ENCODE data around the gene NENF. TPM values are rescaled to one million over a fixed set of nuclear protein-coding genes. Genes with fewer than 3 reads are reported as not detected.

NENF gene
- total and polyA plus RNA-seq, 4 donors: 6.6 to 44.3 (median 16.0) TPM

DNA sequence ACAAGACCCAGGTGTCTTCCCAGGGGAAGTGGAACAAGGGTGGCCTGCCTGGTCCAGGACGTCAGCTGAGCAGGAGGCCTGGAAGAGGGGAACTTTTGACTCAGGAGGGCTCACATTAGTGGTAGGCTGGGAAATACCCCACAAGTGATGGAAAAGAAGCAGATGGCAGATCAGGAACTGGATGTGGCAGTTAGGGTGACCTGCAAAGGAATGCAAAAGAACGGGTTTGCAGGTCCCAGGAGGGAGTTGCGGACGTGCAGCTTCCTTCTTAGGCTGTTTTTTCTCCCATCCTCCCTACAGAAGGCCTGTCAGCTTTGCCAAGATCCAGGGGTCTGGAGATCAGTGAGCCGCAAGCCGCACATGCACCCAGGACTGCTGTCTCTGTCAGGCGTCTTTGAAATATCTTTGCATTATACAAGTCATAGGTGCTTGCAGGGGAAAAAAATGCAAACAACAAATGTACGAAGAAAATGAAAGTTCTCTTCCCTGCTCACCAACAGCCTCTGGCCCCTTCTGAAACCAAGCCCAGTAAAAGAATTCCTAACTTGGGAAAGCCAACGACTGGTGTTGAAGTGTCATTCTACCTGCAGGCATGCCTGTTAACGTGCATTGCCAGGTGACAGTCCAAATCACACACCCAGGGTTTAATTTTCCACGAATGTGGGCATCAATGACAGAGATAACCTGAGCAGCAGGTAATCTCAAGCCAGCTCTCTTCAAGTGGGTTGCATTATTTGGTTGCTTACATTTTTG lies 34.4 kb downstream of the NENF start:
- H3K27ac ChIP-seq (ENCODE audit: low read depth in 1 of 2, low read length in 2 of 2): no peak overlapping the region
- H3K4me3 ChIP-seq (ENCODE audit: low read depth in 1 of 3, low read length in 3 of 3): no peak overlapping the region
- H3K9me3 ChIP-seq (ENCODE audit: control insufficient read depth in 4 of 4, low read length in 3 of 4): no peaks in the 10 kb centered on the region
- H3K9ac ChIP-seq (ENCODE audit: low read depth in 1 of 2, low read length in 2 of 2): no peak overlapping the region
- H3K27me3 ChIP-seq (ENCODE audit: control insufficient read depth in 4 of 4, insufficient read depth in 4 of 4, low read length in 3 of 4): no peaks in the 10 kb centered on the region
- DNase-seq (ENCODE audit: low spot score): no peak
- no peak for TF ChIP-seq HNF4A (conservative IDR thresholded peaks at IDR 0.05)
- TF ChIP-seq, protein P1, sequence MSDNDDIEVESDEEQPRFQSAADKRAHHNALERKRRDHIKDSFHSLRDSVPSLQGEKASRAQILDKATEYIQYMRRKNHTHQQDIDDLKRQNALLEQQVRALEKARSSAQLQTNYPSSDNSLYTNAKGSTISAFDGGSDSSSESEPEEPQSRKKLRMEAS (IDR thresholded peaks at IDR 0.05): no peak
- TF ChIP-seq RAD21 (IDR thresholded peaks at IDR 0.05): no peak
- 83% methylated on average over 11 of the region's 11 CpGs for WGBS
- H3K36me3 ChIP-seq (ENCODE audit: control insufficient read depth in 4 of 4, insufficient read depth in 3 of 4, low read depth in 1 of 4, low read length in 3 of 4): no peaks in the 10 kb centered on the region
- no peaks in the 10 kb centered on the region for H3K4me1 ChIP-seq (ENCODE audit: control insufficient read depth in 4 of 4, insufficient read depth in 4 of 4, low read length in 3 of 4)

DNA sequence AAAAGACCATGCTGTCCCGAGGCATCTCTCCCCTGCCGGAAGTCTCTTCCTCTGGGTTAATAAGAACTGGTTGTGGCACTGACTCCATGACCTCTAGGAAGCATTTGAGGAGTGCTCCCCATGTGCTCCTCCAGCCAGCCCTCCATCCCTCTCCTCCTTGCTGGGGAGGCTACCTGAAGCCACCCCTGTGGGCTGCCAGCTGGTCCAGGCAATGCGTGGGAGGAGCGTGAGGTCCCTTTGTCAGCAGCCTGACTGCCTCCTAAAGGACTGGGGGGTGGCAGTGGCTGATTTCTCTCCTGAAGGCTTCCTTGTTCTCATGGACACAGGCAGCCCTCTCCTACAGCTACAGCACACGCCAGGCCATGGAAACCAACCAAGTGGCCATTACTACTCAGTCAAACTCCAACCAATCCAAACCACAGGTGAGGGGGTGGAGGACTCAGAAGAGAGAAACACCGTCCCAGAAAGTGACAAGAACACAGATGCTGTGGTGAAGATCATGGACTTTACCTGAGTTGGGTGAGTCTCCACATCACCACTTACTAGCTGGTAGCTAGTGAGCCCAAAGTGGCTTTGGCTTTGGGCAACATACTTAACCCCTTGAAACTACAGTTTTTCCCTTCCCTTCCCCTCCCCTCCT lies 35.2 kb downstream of the NENF start:
- TF ChIP-seq, protein P2, sequence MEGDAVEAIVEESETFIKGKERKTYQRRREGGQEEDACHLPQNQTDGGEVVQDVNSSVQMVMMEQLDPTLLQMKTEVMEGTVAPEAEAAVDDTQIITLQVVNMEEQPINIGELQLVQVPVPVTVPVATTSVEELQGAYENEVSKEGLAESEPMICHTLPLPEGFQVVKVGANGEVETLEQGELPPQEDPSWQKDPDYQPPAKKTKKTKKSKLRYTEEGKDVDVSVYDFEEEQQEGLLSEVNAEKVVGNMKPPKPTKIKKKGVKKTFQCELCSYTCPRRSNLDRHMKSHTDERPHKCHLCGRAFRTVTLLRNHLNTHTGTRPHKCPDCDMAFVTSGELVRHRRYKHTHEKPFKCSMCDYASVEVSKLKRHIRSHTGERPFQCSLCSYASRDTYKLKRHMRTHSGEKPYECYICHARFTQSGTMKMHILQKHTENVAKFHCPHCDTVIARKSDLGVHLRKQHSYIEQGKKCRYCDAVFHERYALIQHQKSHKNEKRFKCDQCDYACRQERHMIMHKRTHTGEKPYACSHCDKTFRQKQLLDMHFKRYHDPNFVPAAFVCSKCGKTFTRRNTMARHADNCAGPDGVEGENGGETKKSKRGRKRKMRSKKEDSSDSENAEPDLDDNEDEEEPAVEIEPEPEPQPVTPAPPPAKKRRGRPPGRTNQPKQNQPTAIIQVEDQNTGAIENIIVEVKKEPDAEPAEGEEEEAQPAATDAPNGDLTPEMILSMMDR (IDR thresholded peaks at IDR 0.05; ENCODE audit: low read depth, low read length, missing input control): no peak
- TF ChIP-seq, protein P3, sequence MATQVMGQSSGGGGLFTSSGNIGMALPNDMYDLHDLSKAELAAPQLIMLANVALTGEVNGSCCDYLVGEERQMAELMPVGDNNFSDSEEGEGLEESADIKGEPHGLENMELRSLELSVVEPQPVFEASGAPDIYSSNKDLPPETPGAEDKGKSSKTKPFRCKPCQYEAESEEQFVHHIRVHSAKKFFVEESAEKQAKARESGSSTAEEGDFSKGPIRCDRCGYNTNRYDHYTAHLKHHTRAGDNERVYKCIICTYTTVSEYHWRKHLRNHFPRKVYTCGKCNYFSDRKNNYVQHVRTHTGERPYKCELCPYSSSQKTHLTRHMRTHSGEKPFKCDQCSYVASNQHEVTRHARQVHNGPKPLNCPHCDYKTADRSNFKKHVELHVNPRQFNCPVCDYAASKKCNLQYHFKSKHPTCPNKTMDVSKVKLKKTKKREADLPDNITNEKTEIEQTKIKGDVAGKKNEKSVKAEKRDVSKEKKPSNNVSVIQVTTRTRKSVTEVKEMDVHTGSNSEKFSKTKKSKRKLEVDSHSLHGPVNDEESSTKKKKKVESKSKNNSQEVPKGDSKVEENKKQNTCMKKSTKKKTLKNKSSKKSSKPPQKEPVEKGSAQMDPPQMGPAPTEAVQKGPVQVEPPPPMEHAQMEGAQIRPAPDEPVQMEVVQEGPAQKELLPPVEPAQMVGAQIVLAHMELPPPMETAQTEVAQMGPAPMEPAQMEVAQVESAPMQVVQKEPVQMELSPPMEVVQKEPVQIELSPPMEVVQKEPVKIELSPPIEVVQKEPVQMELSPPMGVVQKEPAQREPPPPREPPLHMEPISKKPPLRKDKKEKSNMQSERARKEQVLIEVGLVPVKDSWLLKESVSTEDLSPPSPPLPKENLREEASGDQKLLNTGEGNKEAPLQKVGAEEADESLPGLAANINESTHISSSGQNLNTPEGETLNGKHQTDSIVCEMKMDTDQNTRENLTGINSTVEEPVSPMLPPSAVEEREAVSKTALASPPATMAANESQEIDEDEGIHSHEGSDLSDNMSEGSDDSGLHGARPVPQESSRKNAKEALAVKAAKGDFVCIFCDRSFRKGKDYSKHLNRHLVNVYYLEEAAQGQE (IDR thresholded peaks at IDR 0.05): no peak
- TF ChIP-seq RXRA (IDR thresholded peaks at IDR 0.05) (no peak), TAF1 (conservative IDR thresholded peaks at IDR 0.05) (no peak), JUND (IDR thresholded peaks at IDR 0.05) (no peak), HNF4A (conservative IDR thresholded peaks at IDR 0.05) (no peak)
- Histone ChIP-seq H3K27me3 (ENCODE audit: control insufficient read depth in 4 of 4, insufficient read depth in 4 of 4, low read length in 3 of 4) (no peaks in the 10 kb centered on the region), H3K9ac (ENCODE audit: low read depth in 1 of 2, low read length in 2 of 2) (no peak overlapping the region), H3K4me1 (ENCODE audit: control insufficient read depth in 4 of 4, insufficient read depth in 4 of 4, low read length in 3 of 4) (no peaks in the 10 kb centered on the region), H3K9me3 (ENCODE audit: control insufficient read depth in 4 of 4, low read length in 3 of 4) (no peaks in the 10 kb centered on the region), H3K27ac (ENCODE audit: low read depth in 1 of 2, low read length in 2 of 2) (no peak overlapping the region), H3K4me3 (ENCODE audit: low read depth in 1 of 3, low read length in 3 of 3) (no peak overlapping the region), H3K36me3 (ENCODE audit: control insufficient read depth in 4 of 4, insufficient read depth in 3 of 4, low read depth in 1 of 4, low read length in 3 of 4) (no peaks in the 10 kb centered on the region)
- WGBS: 90% methylated on average over 6 of the region's 6 CpGs
- DNase-seq (ENCODE audit: low spot score): no peak

DNA sequence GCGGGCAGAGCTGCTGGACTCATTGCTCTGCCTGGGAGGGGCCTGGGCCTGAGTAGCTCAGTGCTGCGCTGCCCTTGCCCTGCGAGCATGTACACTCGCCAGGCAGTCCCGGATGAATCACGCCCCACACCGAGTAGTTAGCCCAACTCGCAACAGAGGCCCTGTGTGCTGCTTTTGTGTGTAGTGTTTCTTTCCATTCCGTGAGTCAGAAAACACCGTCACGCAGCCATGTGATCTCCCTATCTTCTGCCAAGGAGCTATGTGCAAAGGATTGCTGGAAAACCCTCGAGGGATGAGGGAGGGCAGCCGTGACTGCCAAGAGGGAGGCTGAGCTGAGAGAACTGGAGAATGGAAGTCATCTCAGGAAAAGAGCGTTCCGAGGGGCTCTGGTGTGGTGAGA lies 37.3 kb downstream of the NENF start:
- DNase-seq (ENCODE audit: low spot score): no peak
- H3K36me3 ChIP-seq (ENCODE audit: control insufficient read depth in 4 of 4, insufficient read depth in 3 of 4, low read depth in 1 of 4, low read length in 3 of 4): no peaks in the 10 kb centered on the region
- TF ChIP-seq, protein P4, sequence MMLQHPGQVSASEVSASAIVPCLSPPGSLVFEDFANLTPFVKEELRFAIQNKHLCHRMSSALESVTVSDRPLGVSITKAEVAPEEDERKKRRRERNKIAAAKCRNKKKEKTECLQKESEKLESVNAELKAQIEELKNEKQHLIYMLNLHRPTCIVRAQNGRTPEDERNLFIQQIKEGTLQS (IDR thresholded peaks at IDR 0.05): no peak
- TF ChIP-seq EGR1 (IDR thresholded peaks at IDR 0.05; ENCODE audit: low read depth in 2 of 2): no peak
- no peak for TF ChIP-seq HNF4G (IDR thresholded peaks at IDR 0.05)
- TF ChIP-seq, protein P1 (IDR thresholded peaks at IDR 0.05): no peak
- TF ChIP-seq NR2F2 (IDR thresholded peaks at IDR 0.05): no peak
- no peak for TF ChIP-seq FOXA2 (IDR thresholded peaks at IDR 0.05)
- 84% methylated on average over 15 of the region's 15 CpGs for WGBS
- H3K27me3 ChIP-seq (ENCODE audit: control insufficient read depth in 4 of 4, insufficient read depth in 4 of 4, low read length in 3 of 4): no peaks in the 10 kb centered on the region
- H3K9me3 ChIP-seq (ENCODE audit: control insufficient read depth in 4 of 4, low read length in 3 of 4): no peaks in the 10 kb centered on the region
- no peak overlapping the region for H3K9ac ChIP-seq (ENCODE audit: low read depth in 1 of 2, low read length in 2 of 2)
- no peak overlapping the region for H3K4me3 ChIP-seq (ENCODE audit: low read depth in 1 of 3, low read length in 3 of 3)
- H3K27ac ChIP-seq (ENCODE audit: low read depth in 1 of 2, low read length in 2 of 2): no peak overlapping the region
- H3K4me1 ChIP-seq (ENCODE audit: control insufficient read depth in 4 of 4, insufficient read depth in 4 of 4, low read length in 3 of 4): no peaks in the 10 kb centered on the region
